PC-3 (cell line): ENCODE results near the gene FAM53B.

Experiments used
- CTCF ChIP-seq: fragments of 300-600 bp; sonication (generic); conservative IDR thresholded peaks from 2 replicates; pipeline ENCODE4 v1.5.1; 2017; ENCODE audit warnings: antibody characterized with exemption, low read depth, mild to moderate bottlenecking, low read length
- EZH2 ChIP-seq: fragments of 300-600 bp; sonication (generic); IDR thresholded peaks from one replicate; pipeline ENCODE4 v1.6.1; 2017; ENCODE audit warnings: antibody characterized with exemption, mild to moderate bottlenecking, low read length; ENCODE audit not compliant: unreplicated experiment
- EZH2phosphoT487 ChIP-seq: fragments of 300-600 bp; sonication (generic); IDR thresholded peaks from 2 replicates; pipeline ENCODE4 v1.6.1; 2018; ENCODE audit warnings: mild to moderate bottlenecking, antibody characterized with exemption, low read length, borderline replicate concordance

- no peak for TF ChIP-seq EZH2
- TF ChIP-seq CTCF, result no peak
- no peak for TF ChIP-seq EZH2phosphoT487
Measured at GRCh38 chr10:124677749-124678556, 66.2 kb downstream of the FAM53B start.
